HG03460 (cell line): ENCODE results near the gene CPD.

Source experiments
- ATAC-seq: cut with Tn5 transposase; IDR thresholded peaks from one replicate; pipeline ENCODE4 v1.9.1; 2021; ENCODE audit not compliant: unreplicated experiment

Gene CPD

GRCh38 chr17:30352240-30352814 lies 26.4 kb upstream of the CPD start:
- no peak for ATAC-seq

- no peak for ATAC-seq
Observed at GRCh38 chr17:30354701-30355100, 24.0 kb upstream of the CPD start.

- no peak for ATAC-seq
Observed at GRCh38 chr17:30357476-30357875, 21.3 kb upstream of the CPD start.

DNA sequence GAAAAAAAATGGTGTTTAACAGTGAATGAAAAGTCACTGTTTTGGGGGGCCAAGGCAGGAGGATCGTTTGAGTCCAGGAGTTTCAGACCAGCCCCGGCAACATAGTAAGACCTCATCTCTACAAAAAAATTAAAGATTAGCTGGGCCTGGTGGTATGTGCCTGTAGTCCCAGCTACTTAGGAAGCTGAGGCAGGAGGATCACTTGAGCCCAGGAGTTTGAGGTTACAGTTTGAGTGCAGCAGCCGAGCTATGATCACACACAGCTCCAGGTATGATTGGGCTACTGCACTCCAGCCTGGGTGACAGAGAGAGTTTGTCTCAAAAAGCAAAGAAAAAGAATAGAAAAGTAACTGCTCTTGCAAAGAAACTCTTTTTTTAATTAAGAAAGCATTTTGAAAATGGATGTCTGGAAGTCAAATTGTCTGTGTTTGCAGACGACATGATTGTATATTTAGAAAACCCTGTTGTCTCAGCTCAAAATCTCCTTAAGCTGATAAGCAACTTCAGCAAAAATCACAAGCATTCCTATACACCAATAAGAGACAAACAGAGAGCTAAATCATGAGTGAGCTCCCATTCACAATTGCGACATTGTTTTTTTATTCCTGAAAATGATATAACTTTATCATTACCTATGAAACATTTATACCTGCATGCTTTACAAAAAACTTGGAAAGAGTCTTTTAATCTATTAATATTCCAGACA lies 20.5 kb upstream of the CPD start:
- ATAC-seq, result no peak

GRCh38 chr17:30360086-30360808 lies 18.5 kb upstream of the CPD start:
- no peak for ATAC-seq

DNA sequence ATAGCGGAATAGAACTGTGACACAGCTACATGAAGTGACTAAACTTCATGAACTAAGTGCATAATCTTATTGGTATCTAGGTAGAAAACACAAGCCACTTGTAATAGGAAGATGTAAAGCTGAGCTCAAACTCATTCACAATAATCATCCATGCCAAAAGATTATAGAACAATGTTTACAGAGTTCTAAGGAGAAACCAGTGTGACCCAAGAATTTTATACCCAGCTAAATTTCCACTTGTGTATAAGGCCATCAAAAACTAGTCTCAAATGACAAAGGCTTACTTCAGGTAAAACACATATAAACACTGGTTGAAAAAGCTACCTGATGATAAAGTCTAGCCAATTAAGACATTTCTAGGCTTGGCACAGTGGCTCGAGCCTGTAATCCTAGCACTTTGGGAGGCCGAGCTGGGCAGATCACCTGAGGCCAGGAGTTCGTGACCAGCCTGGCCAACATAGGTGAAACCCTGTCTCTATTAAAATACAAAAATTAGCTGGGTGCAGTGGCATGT lies 16.9 kb upstream of the CPD start:
- ATAC-seq, result no peak

DNA sequence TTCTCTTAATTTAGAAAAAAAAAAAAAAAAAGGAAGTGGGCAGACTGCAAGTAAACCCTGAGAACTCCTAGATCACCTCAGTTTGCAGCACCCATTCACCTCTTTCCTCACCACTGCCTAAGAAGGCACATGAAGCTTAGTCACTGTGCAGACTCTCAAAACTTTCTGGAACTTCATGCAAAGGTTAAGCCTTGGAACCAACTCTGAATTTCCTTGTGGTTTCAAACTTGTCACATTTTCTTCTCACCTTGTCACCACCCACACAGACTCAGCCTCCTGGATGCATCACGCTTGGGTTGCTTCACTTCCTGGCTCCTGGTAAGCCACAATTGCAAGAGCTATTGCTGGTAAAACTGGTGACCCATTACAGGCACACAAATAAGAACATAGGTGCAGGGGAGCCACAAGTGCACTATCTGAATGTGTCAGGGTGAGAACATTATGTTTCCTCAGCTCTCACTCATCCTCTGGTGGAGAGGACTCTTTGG lies 15.0 kb upstream of the CPD start:
- ATAC-seq, result peak; percentile 80

GRCh38 chr17:30366536-30366935 lies 12.2 kb upstream of the CPD start:
- no peak for ATAC-seq

GRCh38 chr17:30368912-30369720 lies 9.6 kb upstream of the CPD start:
- no peak for ATAC-seq

GRCh38 chr17:30369995-30370394 lies 8.7 kb upstream of the CPD start:
- ATAC-seq, result no peak

GRCh38 chr17:30372755-30373154 lies 6.0 kb upstream of the CPD start:
- ATAC-seq, result no peak

GRCh38 chr17:30375661-30376060 lies 3.1 kb upstream of the CPD start:
- no peak for ATAC-seq

DNA sequence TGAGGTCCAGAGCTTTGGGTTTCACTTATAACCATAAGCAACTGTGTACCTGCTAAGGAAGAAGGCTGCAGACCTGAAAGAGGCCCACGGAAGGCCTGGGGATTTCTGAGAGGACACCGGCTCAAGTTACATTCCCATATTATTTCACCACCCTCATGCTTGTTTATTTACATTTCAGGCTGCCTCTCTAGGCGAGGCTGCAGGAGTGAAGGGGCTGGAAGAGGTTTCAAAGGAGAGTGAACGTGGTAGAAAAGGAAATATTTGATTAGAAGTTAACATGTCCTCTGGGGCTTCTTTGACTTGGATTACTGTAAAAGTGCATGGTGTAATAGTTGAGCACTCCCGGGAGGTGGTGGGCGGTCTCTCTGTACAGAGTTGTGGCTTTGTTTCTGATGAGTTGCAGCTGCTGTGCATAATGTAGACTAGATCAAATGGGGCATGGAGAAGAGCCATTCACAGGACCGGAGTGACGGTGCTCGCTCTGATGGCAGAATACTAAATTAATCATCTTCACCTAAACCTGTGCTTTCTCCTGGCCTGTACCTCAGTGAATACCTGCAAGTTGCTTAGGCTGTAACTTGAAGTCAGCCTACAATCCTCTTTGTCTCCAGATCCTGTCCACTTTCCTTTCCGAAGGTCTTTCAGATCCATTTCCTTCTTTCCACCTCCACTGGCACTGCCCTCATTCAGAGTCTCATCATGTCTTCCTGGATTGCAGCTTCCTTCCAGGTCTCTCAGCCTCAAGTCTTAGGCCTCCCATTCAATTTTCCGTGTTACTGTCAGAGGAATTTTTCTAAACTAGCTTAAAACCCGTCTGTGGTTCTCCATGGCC lies 1.9 kb upstream of the CPD start:
- ATAC-seq, result no peak

DNA sequence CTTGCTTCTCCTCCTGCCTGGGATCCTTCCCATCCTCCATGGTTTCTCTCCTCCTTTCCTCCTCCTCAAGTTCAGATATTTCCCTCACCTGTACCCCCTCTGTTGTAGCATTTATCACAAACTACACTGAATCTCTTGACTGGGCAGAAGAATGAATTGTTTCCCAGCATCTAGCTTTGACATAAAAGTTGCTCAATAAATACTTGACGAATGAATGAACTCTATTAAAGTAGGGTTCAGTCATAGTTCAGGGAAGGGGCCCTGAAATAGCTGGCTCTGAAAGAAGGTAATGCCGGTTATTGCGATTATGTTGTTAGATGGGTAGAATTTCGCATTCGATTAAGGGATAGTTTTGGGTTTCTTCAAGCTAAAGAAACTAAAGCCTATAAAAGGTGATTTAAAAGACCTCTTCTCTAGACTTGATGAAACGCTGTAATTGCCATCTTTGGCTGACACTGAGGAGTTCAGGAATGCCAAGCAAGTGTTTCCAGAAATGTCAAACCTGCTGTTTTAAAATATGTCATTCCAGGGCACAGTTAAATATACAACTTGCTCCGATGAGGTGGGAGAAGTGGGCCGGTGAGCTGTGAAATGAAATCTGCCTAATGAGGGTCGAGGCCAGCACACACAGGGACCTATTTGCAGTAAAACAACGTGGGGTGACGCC lies 1.0 kb upstream of the CPD start:
- no peak for ATAC-seq

- ATAC-seq, result no peak
Observed at GRCh38 chr17:30378241-30378824, 394 bp upstream of the CPD start.

GRCh38 chr17:30379303-30379902 lies 676 bp downstream of the CPD start:
- peak; percentile 1 for ATAC-seq

- no peak for ATAC-seq
Observed at GRCh38 chr17:30379903-30380381, 1.2 kb downstream of the CPD start.

DNA sequence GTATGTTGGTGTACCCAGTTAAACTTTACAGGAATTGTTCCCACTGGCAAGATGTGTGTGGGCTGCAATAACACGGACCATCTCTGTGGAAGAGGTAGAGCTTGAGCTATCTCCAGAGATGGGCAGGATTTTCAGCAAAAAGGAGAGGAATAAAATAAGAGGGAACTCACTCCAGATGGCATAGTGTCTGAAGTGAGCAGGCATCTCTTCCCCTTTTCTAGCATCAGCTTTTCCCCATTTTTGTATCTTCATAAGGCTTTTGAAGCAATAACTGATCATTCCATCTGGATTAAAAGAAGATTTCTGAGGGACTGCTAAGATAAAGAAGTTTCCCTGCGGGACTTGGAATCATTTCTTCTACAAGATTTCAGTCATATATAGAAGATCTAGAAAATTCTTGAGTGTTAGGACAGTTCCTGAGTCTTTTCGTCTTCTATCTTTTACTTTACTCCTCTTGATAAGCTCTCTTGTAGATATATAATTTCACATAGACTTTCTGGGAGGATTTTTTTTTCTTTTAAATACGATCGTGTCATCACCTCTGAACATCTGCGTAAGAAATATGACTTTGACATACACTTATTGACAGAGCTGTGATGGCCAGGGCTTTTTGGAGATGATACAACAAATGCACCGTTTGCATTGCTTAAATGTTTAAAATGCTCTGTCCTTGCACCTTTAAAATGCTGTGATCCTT lies 2.1 kb downstream of the CPD start:
- ATAC-seq, result no peak
